Osteoblast (primary cell): ENCODE measurements around the gene EME2. TPM values are rescaled to one million over a fixed set of nuclear protein-coding genes. Genes with fewer than 3 reads are reported as not detected.

ENCODE experiments used
- DNase-seq: peaks from one replicate; pipeline ENCODE4 v3.0.0; 2011; ENCODE audit warnings: low spot score, mixed read lengths; ENCODE audit not compliant: insufficient read length; ENCODE audit errors: missing footprints
- H2AFZ ChIP-seq: 2 replicates; pipeline ENCODE4 v1.6.0; 2011; ENCODE audit warnings: mild to moderate bottlenecking, low read length
- H3K27ac ChIP-seq: 2 replicates; pipeline ENCODE4 v1.5.1; 2011; ENCODE audit warnings: mild to moderate bottlenecking, low read depth, low read length, moderate library complexity
- H3K27me3 ChIP-seq: 2 replicates; pipeline ENCODE4 v1.6.0; 2012; ENCODE audit warnings: mild to moderate bottlenecking, control low read depth, inconsistent platforms, low read length, moderate library complexity; ENCODE audit not compliant: insufficient read depth
- H3K36me3 ChIP-seq: 2 replicates; pipeline ENCODE4 v1.5.1; 2011; ENCODE audit warnings: mild to moderate bottlenecking, low read length, control low read depth, moderate library complexity; ENCODE audit not compliant: insufficient read depth
- H3K4me1 ChIP-seq: 2 replicates; pipeline ENCODE4 v1.5.1; 2011; ENCODE audit warnings: mild to moderate bottlenecking, low read length, control low read depth, moderate library complexity; ENCODE audit not compliant: insufficient read depth
- H3K4me2 ChIP-seq: 2 replicates; pipeline ENCODE4 v1.6.0; 2011; ENCODE audit warnings: mild to moderate bottlenecking, low read length; ENCODE audit not compliant: insufficient read depth
- H3K4me3 ChIP-seq: fragments of 200-600 bp; sonication (generic); 3 replicates; pipeline ENCODE4 v1.5.1; 2012; ENCODE audit warnings: mild to moderate bottlenecking, low read length, inconsistent platforms; ENCODE audit not compliant: insufficient read depth
- H3K79me2 ChIP-seq: 2 replicates; pipeline ENCODE4 v1.6.0; 2012; ENCODE audit warnings: mild to moderate bottlenecking, low read length, control low read depth, inconsistent platforms; ENCODE audit not compliant: insufficient read depth
- H3K9me3 ChIP-seq: 2 replicates; pipeline ENCODE4 v1.5.1; 2011; ENCODE audit warnings: low read depth, low read length, control low read depth
- H4K20me1 ChIP-seq: 2 replicates; pipeline ENCODE4 v1.6.0; 2012; ENCODE audit warnings: mild to moderate bottlenecking, low read length, control low read depth; ENCODE audit not compliant: insufficient read depth
- CTCF ChIP-seq: IDR thresholded peaks from 2 replicates; pipeline ENCODE4 v1.5.1; 2011; ENCODE audit warnings: mild to moderate bottlenecking, low read depth, low read length, moderate library complexity; ENCODE audit errors: extremely low read depth
- total RNA-seq: library from RNA; depleted of rRNA; stranded (reverse); fragments of >200 nt; gene quantifications from 2 replicates; pipeline ENCODE4 v1.2.3, GENCODE V29; 2012

EME2 gene
- total RNA-seq, 1 donor, result 16.3 TPM

- Histone ChIP-seq H3K27me3 (no peaks in the 10 kb centered on the region), H3K4me3 (no peak overlapping the region), H3K79me2 (no peaks in the 10 kb centered on the region), H3K27ac (no peak overlapping the region), H4K20me1 (no peaks in the 10 kb centered on the region), H3K9me3 (no peaks in the 10 kb centered on the region), H3K4me2 (no peak overlapping the region), H3K36me3 (peaks cover 14% of the 10 kb centered on the region), H2AFZ (no peak overlapping the region), H3K4me1 (no peaks in the 10 kb centered on the region)
- DNase-seq, result no peak
- TF ChIP-seq CTCF, result no peak
Measured at GRCh38 chr16:1807626-1808025, 35.0 kb downstream of the EME2 start.

- Histone ChIP-seq H3K9me3 (no peaks in the 10 kb centered on the region), H3K4me1 (peaks cover 3% of the 10 kb centered on the region), H3K27ac (no peak overlapping the region), H3K27me3 (no peaks in the 10 kb centered on the region), H2AFZ (no peak overlapping the region), H4K20me1 (no peaks in the 10 kb centered on the region), H3K36me3 (peaks cover 14% of the 10 kb centered on the region), H3K4me3 (no peak overlapping the region), H3K4me2 (no peak overlapping the region), H3K79me2 (no peaks in the 10 kb centered on the region)
- no peak for DNase-seq
- no peak for TF ChIP-seq CTCF
Measured at GRCh38 chr16:1808691-1809090, 36.1 kb downstream of the EME2 start.

- no peaks in the 10 kb centered on the region for H3K27me3 ChIP-seq
- H4K20me1 ChIP-seq, result no peaks in the 10 kb centered on the region
- H3K36me3 ChIP-seq, result peaks cover 14% of the 10 kb centered on the region
- no peaks in the 10 kb centered on the region for H3K79me2 ChIP-seq
- no peak overlapping the region for H2AFZ ChIP-seq
- peak; percentile 60 for DNase-seq
- H3K4me1 ChIP-seq, result peaks cover 3% of the 10 kb centered on the region
- H3K27ac ChIP-seq, result no peak overlapping the region
- H3K4me3 ChIP-seq, result no peak overlapping the region
- no peaks in the 10 kb centered on the region for H3K9me3 ChIP-seq
- no peak for TF ChIP-seq CTCF
- H3K4me2 ChIP-seq, result no peak overlapping the region
Measured at GRCh38 chr16:1809281-1809801, 36.7 kb downstream of the EME2 start.

GRCh38 chr16:1810106-1810505 is 37.5 kb downstream of the EME2 start:
- H3K4me1 ChIP-seq, result peaks cover 3% of the 10 kb centered on the region
- no peaks in the 10 kb centered on the region for H3K27me3 ChIP-seq
- no peaks in the 10 kb centered on the region for H3K9me3 ChIP-seq
- H3K4me2 ChIP-seq, result no peak overlapping the region
- no peak overlapping the region for H3K27ac ChIP-seq
- TF ChIP-seq CTCF, result no peak
- no peak overlapping the region for H2AFZ ChIP-seq
- H3K36me3 ChIP-seq, result peaks cover 16% of the 10 kb centered on the region
- DNase-seq, result no peak
- no peak overlapping the region for H3K4me3 ChIP-seq
- no peaks in the 10 kb centered on the region for H3K79me2 ChIP-seq
- H4K20me1 ChIP-seq, result no peaks in the 10 kb centered on the region
